Measurements from ENCODE around the gene PROM1.

The PROM1 gene

DNA sequence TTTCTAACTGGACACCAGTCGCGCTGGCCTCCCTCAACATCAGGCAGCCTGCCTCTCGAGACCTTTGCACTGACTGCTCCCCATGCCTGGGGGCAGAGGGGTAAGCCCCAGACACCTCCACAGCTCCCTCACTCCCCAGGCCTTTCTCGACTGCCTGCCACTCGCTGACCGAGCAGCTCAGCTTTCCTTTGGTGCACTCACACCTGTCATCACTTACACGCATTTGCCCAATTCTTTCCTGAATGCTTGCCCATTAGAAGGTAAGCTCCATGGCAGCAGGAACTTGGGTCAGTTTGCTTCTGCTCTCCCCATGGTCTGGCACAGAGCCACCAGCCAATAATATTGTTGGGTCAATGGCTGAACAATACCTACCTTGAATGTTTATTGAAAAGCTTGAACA, 32.2 kb upstream of the PROM1 start:
- no peak overlapping the region for H3K27ac ChIP-seq (ENCODE audit: extremely low read depth, low read depth, low read length)
- no peaks in the 10 kb centered on the region for H3K9me3 ChIP-seq (ENCODE audit: control insufficient read depth, insufficient read depth, low read depth, low read length)
- ChIA-PET POLR2A (no interaction called here), CTCF (interaction anchor here (0.9 kb wide), 1 partner anchor 8 kb away, joined by 3 read pairs; no protein-coding TSS in a partner anchor)
- TF ChIP-seq SALL2 (tag by site-specific recombination; IDR thresholded peaks at IDR 0.05; ENCODE audit: borderline replicate concordance) (no peak), ZNF660 (tag by site-specific recombination; IDR thresholded peaks at IDR 0.05) (no peak)
- TF ChIP-seq, protein P1, sequence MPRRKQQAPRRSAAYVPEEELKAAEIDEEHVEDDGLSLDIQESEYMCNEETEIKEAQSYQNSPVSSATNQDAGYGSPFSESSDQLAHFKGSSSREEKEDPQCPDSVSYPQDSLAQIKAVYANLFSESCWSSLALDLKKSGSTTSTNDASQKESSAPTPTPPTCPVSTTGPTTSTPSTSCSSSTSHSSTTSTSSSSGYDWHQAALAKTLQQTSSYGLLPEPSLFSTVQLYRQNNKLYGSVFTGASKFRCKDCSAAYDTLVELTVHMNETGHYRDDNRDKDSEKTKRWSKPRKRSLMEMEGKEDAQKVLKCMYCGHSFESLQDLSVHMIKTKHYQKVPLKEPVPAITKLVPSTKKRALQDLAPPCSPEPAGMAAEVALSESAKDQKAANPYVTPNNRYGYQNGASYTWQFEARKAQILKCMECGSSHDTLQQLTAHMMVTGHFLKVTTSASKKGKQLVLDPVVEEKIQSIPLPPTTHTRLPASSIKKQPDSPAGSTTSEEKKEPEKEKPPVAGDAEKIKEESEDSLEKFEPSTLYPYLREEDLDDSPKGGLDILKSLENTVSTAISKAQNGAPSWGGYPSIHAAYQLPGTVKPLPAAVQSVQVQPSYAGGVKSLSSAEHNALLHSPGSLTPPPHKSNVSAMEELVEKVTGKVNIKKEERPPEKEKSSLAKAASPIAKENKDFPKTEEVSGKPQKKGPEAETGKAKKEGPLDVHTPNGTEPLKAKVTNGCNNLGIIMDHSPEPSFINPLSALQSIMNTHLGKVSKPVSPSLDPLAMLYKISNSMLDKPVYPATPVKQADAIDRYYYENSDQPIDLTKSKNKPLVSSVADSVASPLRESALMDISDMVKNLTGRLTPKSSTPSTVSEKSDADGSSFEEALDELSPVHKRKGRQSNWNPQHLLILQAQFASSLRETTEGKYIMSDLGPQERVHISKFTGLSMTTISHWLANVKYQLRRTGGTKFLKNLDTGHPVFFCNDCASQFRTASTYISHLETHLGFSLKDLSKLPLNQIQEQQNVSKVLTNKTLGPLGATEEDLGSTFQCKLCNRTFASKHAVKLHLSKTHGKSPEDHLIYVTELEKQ (tag by site-specific recombination; IDR thresholded peaks at IDR 0.05; ENCODE audit: borderline replicate concordance), result no peak
- no peaks in the 10 kb centered on the region for H3K36me3 ChIP-seq (ENCODE audit: control insufficient read depth in 2 of 2, insufficient read depth in 1 of 2, low read length in 2 of 2)
- H3K4me1 ChIP-seq (ENCODE audit: control insufficient read depth, insufficient read depth, low read length), result no peaks in the 10 kb centered on the region
- H3K4me3 ChIP-seq (ENCODE audit: low read depth, low read length), result no peak overlapping the region

DNA sequence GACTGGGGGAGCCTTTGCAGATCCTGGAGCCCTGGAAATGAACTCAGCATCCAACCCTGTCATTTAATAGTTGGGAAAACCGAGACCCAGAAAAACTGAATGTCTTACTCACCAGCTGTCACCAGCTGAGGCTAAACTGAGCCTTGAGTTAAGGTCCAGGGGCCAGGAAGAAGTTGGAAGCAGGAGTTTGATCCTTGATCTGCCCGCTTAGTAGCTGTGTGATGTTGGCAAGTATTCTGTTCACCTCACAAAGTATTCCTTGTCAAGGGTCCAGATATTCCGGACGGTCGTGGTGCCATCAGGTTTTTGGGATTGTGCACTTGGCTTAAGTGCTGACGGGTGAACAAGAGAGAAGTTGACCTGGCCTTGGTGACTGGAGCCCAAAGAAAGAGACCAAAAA, 30.7 kb upstream of the PROM1 start:
- no peak overlapping the region for H3K4me3 ChIP-seq (ENCODE audit: low read depth, low read length)
- ChIA-PET CTCF (interaction anchor here (1.1 kb wide), 1 partner anchor 82 kb away, joined by 5 read pairs; no protein-coding TSS in a partner anchor), POLR2A (no interaction called here)
- no peak overlapping the region for H3K27ac ChIP-seq (ENCODE audit: extremely low read depth, low read depth, low read length)
- no peaks in the 10 kb centered on the region for H3K9me3 ChIP-seq (ENCODE audit: control insufficient read depth, insufficient read depth, low read depth, low read length)
- TF ChIP-seq ZBTB48 (tag by site-specific recombination; IDR thresholded peaks at IDR 0.05) (no peak), SETDB1 (IDR thresholded peaks at IDR 0.05; ENCODE audit: insufficient read length, low read length) (no peak), ZNF184 (tag by site-specific recombination; IDR thresholded peaks at IDR 0.05) (no peak), ZBTB21 (tag by site-specific recombination; IDR thresholded peaks at IDR 0.05) (no peak), ZNF292 (tag by site-specific recombination; IDR thresholded peaks at IDR 0.05; ENCODE audit: borderline replicate concordance, low read depth) (no peak), ZNF112 (tag by site-specific recombination; IDR thresholded peaks at IDR 0.05) (no peak), ZNF626 (tag by site-specific recombination; IDR thresholded peaks at IDR 0.05) (no peak), REPIN1 (tag by site-specific recombination; IDR thresholded peaks at IDR 0.05; ENCODE audit: low read depth) (no peak), HOXA7 (CRISPR knock-in tag; IDR thresholded peaks at IDR 0.05; ENCODE audit: borderline replicate concordance) (no peak), MZF1 (tag by site-specific recombination; IDR thresholded peaks at IDR 0.05; ENCODE audit: borderline replicate concordance) (no peak), ZNF2 (tag by site-specific recombination; IDR thresholded peaks at IDR 0.05) (no peak)
- TF ChIP-seq, protein P2, sequence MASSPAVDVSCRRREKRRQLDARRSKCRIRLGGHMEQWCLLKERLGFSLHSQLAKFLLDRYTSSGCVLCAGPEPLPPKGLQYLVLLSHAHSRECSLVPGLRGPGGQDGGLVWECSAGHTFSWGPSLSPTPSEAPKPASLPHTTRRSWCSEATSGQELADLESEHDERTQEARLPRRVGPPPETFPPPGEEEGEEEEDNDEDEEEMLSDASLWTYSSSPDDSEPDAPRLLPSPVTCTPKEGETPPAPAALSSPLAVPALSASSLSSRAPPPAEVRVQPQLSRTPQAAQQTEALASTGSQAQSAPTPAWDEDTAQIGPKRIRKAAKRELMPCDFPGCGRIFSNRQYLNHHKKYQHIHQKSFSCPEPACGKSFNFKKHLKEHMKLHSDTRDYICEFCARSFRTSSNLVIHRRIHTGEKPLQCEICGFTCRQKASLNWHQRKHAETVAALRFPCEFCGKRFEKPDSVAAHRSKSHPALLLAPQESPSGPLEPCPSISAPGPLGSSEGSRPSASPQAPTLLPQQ (tag by site-specific recombination; IDR thresholded peaks at IDR 0.05), result no peak
- TF ChIP-seq, protein P3, sequence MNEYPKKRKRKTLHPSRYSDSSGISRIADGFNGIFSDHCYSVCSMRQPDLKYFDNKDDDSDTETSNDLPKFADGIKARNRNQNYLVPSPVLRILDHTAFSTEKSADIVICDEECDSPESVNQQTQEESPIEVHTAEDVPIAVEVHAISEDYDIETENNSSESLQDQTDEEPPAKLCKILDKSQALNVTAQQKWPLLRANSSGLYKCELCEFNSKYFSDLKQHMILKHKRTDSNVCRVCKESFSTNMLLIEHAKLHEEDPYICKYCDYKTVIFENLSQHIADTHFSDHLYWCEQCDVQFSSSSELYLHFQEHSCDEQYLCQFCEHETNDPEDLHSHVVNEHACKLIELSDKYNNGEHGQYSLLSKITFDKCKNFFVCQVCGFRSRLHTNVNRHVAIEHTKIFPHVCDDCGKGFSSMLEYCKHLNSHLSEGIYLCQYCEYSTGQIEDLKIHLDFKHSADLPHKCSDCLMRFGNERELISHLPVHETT (tag by site-specific recombination; IDR thresholded peaks at IDR 0.05), result no peak
- TF ChIP-seq, protein P4, sequence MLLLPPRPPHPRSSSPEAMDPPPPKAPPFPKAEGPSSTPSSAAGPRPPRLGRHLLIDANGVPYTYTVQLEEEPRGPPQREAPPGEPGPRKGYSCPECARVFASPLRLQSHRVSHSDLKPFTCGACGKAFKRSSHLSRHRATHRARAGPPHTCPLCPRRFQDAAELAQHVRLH (tag by site-specific recombination; IDR thresholded peaks at IDR 0.05), result no peak
- TF ChIP-seq, protein P5, sequence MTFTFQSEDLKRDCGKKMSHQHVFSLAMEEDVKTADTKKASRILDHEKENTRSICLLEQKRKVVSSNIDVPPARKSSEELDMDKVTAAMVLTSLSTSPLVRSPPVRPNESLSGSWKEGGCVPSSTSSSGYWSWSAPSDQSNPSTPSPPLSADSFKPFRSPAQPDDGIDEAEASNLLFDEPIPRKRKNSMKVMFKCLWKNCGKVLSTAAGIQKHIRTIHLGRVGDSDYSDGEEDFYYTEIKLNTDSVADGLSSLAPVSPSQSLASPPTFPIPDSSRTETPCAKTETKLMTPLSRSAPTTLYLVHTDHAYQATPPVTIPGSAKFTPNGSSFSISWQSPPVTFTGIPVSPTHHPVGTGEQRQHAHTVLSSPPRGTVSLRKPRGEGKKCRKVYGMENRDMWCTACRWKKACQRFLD (tag by site-specific recombination; IDR thresholded peaks at IDR 0.05), result no peak
- H3K4me1 ChIP-seq (ENCODE audit: control insufficient read depth, insufficient read depth, low read length), result no peaks in the 10 kb centered on the region
- no peaks in the 10 kb centered on the region for H3K36me3 ChIP-seq (ENCODE audit: control insufficient read depth in 2 of 2, insufficient read depth in 1 of 2, low read length in 2 of 2)
